SU-DHL-6 (cell line): ENCODE data around the gene FGFR2.

Source experiments
- H2AFZ ChIP-seq: fragments of 200-600 bp; sonication (generic); 2 replicates; pipeline ENCODE4 v1.6.1; 2014; ENCODE audit warnings: low read depth, mild to moderate bottlenecking, moderate library complexity, mixed read lengths, antibody characterized with exemption, low read length; ENCODE audit not compliant: severe bottlenecking
- H3F3A ChIP-seq: fragments of 200-600 bp; shearing (Covaris generic); 2 replicates; pipeline ENCODE4 v1.6.0; 2016; ENCODE audit warnings: antibody characterized with exemption, mild to moderate bottlenecking; ENCODE audit not compliant: insufficient read depth
- H3K27ac ChIP-seq: fragments of 200-600 bp; sonication (generic); 2 replicates; pipeline ENCODE4 v1.5.1; 2016; ENCODE audit warnings: low read depth, mild to moderate bottlenecking, low read length, moderate library complexity, mixed read lengths
- H3K27me3 ChIP-seq: fragments of 200-600 bp; sonication (generic), shearing (Covaris generic); 2 replicates; pipeline ENCODE4 v1.6.0; 2014; ENCODE audit warnings: mild to moderate bottlenecking, low read length
- H3K36me3 ChIP-seq: fragments of 200-600 bp; sonication (generic); 2 replicates; pipeline ENCODE4 v1.6.1; 2014; ENCODE audit warnings: mild to moderate bottlenecking, low read length, mixed read lengths
- H3K4me2 ChIP-seq: fragments of 300-600, 200-600 bp; shearing (Covaris generic), sonication (generic); 2 replicates; pipeline ENCODE4 v1.6.0; 2014; ENCODE audit warnings: low read length, low read depth, mild to moderate bottlenecking; ENCODE audit not compliant: poor library complexity, severe bottlenecking
- H3K4me3 ChIP-seq: fragments of 200-600 bp; sonication (generic); 2 replicates; pipeline ENCODE4 v1.5.1; 2014; ENCODE audit warnings: antibody characterized with exemption, low read length, mild to moderate bottlenecking, mixed read lengths; ENCODE audit not compliant: insufficient read depth, poor library complexity, severe bottlenecking
- H3K79me2 ChIP-seq: fragments of 200-600 bp; sonication (generic); 2 replicates; pipeline ENCODE4 v1.6.1; 2014; ENCODE audit warnings: mild to moderate bottlenecking, low read length, moderate library complexity; ENCODE audit not compliant: insufficient read depth
- H3K9ac ChIP-seq: fragments of 200-600 bp; sonication (generic); 2 replicates; pipeline ENCODE4 v1.7.0; 2014; ENCODE audit warnings: mild to moderate bottlenecking, low read length
- H3K9me2 ChIP-seq: fragments of 200-600 bp; sonication (generic); replicated peaks from 2 replicates; pipeline ENCODE4 v1.6.1; 2014; ENCODE audit warnings: low read length; ENCODE audit not compliant: insufficient read depth
- H3K9me3 ChIP-seq: fragments of 200-600 bp; sonication (generic); 2 replicates; pipeline ENCODE4 v1.6.1; 2014; ENCODE audit warnings: low read length, mixed read lengths; ENCODE audit not compliant: insufficient read depth
- H4K20me1 ChIP-seq: fragments of 200-600 bp; sonication (generic); 2 replicates; pipeline ENCODE4 v1.6.1; 2014; ENCODE audit warnings: low read depth, mild to moderate bottlenecking, antibody characterized with exemption, low read length, moderate library complexity, mixed read lengths
- CTCF ChIP-seq: fragments of 200-600 bp; sonication (generic); IDR thresholded peaks from one replicate; pipeline ENCODE4 v1.5.1; 2017; ENCODE audit warnings: antibody characterized with exemption, mild to moderate bottlenecking, low read length, moderate library complexity; ENCODE audit not compliant: insufficient read depth, poor library complexity, severe bottlenecking
- EZH2phosphoT487 ChIP-seq: fragments of 200-600 bp; sonication (generic), shearing (Covaris generic); conservative IDR thresholded peaks from 2 replicates; pipeline ENCODE4 v1.6.1; 2018; ENCODE audit warnings: mild to moderate bottlenecking, antibody characterized with exemption, low read length, moderate library complexity, mixed read lengths

FGFR2 gene

GRCh38 chr10:121481180-121481579 lies 117.1 kb downstream of the FGFR2 start:
- Histone ChIP-seq H3K9ac (no peak overlapping the region), H3K36me3 (no peaks in the 10 kb centered on the region), H2AFZ (no peak overlapping the region), H3K4me2 (no peak overlapping the region), H3K9me3 (no peaks in the 10 kb centered on the region), H3K4me3 (no peak overlapping the region), H3F3A (no peaks in the 10 kb centered on the region), H3K79me2 (no peaks in the 10 kb centered on the region), H4K20me1 (no peaks in the 10 kb centered on the region), H3K27me3 (no peaks in the 10 kb centered on the region), H3K9me2 (no peaks in the 10 kb centered on the region), H3K27ac (no peak overlapping the region)
- no peak for TF ChIP-seq CTCF
- no peak for TF ChIP-seq EZH2phosphoT487

DNA sequence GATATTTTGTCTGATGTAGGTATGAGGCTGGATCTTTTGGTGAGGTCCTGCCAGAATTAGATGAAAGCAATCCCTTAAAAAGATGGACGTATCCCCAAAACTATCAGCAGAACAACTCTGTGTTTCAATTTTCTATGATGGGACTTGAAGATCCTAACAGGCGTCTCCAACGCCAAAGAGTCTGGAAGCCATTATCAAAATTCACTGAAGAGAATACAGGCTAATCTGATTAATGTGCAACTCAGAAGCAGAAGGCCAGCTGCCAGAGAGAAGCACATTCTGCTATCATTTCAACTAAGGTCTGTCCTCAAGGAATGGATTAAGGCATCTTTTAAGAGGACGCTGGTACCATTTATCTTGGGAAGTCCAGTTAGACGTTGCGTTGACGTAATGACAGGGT lies 119.7 kb downstream of the FGFR2 start:
- H3K27ac ChIP-seq: no peak overlapping the region
- H3K79me2 ChIP-seq: no peaks in the 10 kb centered on the region
- H3K9ac ChIP-seq: no peak overlapping the region
- H3K36me3 ChIP-seq: no peaks in the 10 kb centered on the region
- H4K20me1 ChIP-seq: no peaks in the 10 kb centered on the region
- no peak overlapping the region for H2AFZ ChIP-seq
- H3K9me2 ChIP-seq: no peaks in the 10 kb centered on the region
- no peak overlapping the region for H3K4me2 ChIP-seq
- no peak for TF ChIP-seq CTCF
- TF ChIP-seq EZH2phosphoT487: no peak
- H3K27me3 ChIP-seq: no peaks in the 10 kb centered on the region
- H3F3A ChIP-seq: no peaks in the 10 kb centered on the region
- H3K4me3 ChIP-seq: no peak overlapping the region
- H3K9me3 ChIP-seq: no peaks in the 10 kb centered on the region

GRCh38 chr10:121469797-121470606 lies 128.2 kb downstream of the FGFR2 start:
- Histone ChIP-seq H3K36me3 (no peaks in the 10 kb centered on the region), H3K27ac (no peak overlapping the region), H3K27me3 (no peaks in the 10 kb centered on the region), H3K9me3 (no peaks in the 10 kb centered on the region), H3K4me2 (no peak overlapping the region), H3K9me2 (no peaks in the 10 kb centered on the region), H3K4me3 (no peak overlapping the region), H3K79me2 (no peaks in the 10 kb centered on the region), H3F3A (no peaks in the 10 kb centered on the region), H4K20me1 (no peaks in the 10 kb centered on the region), H2AFZ (no peak overlapping the region), H3K9ac (no peak overlapping the region)
- TF ChIP-seq CTCF: no peak
- TF ChIP-seq EZH2phosphoT487: no peak
